ENCODE measurements around the gene MRPL30. TPM values are rescaled to one million over a fixed set of nuclear protein-coding genes. Genes with fewer than 3 reads are reported as not detected.

The MRPL30 gene
- total and polyA plus RNA-seq, 2 of the 8 experiments (the other 6 are each of a cell fraction or from before 2014, with no cell fraction given) = 22.3 to 46.2 TPM

- FAIRE-seq (no peak), DNase-seq (ENCODE audit: low read depth in 1 of 2, low spot score in 2 of 2) (no peak)
- ChIA-PET POLR2A (ENCODE audit: partially characterized antibody) (no interaction called here), CTCF (ENCODE audit: partially characterized antibody) (no interaction called here)
- no peak overlapping the region for H3K9ac ChIP-seq (replicated peaks in 1 of 4; ENCODE audit: extremely low read depth in 1 of 4, low read depth in 3 of 4, low read length in 3 of 4)
- no peak overlapping the region for H2BK5ac ChIP-seq (ENCODE audit: low read depth, low read length)
- no peak overlapping the region for H4K5ac ChIP-seq (ENCODE audit: insufficient read length, low read depth, low read length)
- no peak overlapping the region for H3K4ac ChIP-seq (replicated peaks; ENCODE audit: insufficient read length, low read depth, low read length)
- H2BK20ac ChIP-seq (ENCODE audit: low read length) = no peak overlapping the region
- H3K18ac ChIP-seq (ENCODE audit: extremely low read depth, low read length) = no peak overlapping the region
- no peak overlapping the region for H3K23ac ChIP-seq (ENCODE audit: insufficient read length)
- H3K23me2 ChIP-seq (ENCODE audit: low read depth, low read length) = peaks cover 2% of the 10 kb centered on the region; the same call in 1 of the 2 replicates
- H2BK12ac ChIP-seq (ENCODE audit: low read depth, low read length) = no peak overlapping the region
- H3K4me3 ChIP-seq (ENCODE audit: extremely low read depth in 1 of 4, insufficient read depth in 2 of 4, low read depth in 3 of 4, low read length in 4 of 4) = no peak overlapping the region
- H3K56ac ChIP-seq (replicated peaks; ENCODE audit: insufficient read length, low read depth, low read length) = no peak overlapping the region
- no peaks in the 10 kb centered on the region for H3K9me3 ChIP-seq (ENCODE audit: insufficient read depth in 2 of 2, low read depth in 1 of 2, low read length in 1 of 2)
- H4K91ac ChIP-seq (replicated peaks; ENCODE audit: insufficient read length, low read length) = no peak overlapping the region
- H2BK120ac ChIP-seq (replicated peaks; ENCODE audit: low read depth, low read length) = no peak overlapping the region
- H2BK15ac ChIP-seq (ENCODE audit: low read length) = no peak overlapping the region
- H3K27ac ChIP-seq (ENCODE audit: low read depth, low read length) = no peak overlapping the region
- H2AFZ ChIP-seq (ENCODE audit: low read length) = no peak overlapping the region
- no peaks in the 10 kb centered on the region for H3K79me2 ChIP-seq (ENCODE audit: control insufficient read depth in 1 of 2, insufficient read depth in 2 of 2, low read length in 2 of 2)
- no peak for TF ChIP-seq BCL11A (IDR thresholded peaks at IDR 0.05; ENCODE audit: low read depth in 2 of 2, low read length in 2 of 2)
- TF ChIP-seq CHD1 (IDR thresholded peaks at IDR 0.05; ENCODE audit: low read depth, low read length) = no peak
- no peak for TF ChIP-seq RNF2 (IDR thresholded peaks at IDR 0.05; ENCODE audit: borderline replicate concordance, low read depth, low read length, missing control alignments, poor library complexity, severe bottlenecking)
- TF ChIP-seq PHF8 (conservative IDR thresholded peaks at IDR 0.05; ENCODE audit: low read depth, low read length) = no peak
- no peak overlapping the region for H2AK5ac ChIP-seq (ENCODE audit: low read depth, low read length)
- no peak overlapping the region for H3K14ac ChIP-seq (ENCODE audit: insufficient read length)
- H3K4me1 ChIP-seq (replicated peaks in 1 of 4; ENCODE audit: control insufficient read depth in 3 of 4, insufficient read depth in 4 of 4, low read length in 3 of 4) = no peaks in the 10 kb centered on the region
- no peaks in the 10 kb centered on the region for H3K79me1 ChIP-seq (ENCODE audit: low read depth, low read length)
- 87% methylated on average over 4 of the region's 4 CpGs; no CpG with 5 or more reads in 1 of the 2 experiments for WGBS, 2 experiments (ENCODE audit: extremely low coverage in 1 of 2, insufficient coverage in 1 of 2, insufficient read length in 1 of 2, insufficient replicate concordance in 2 of 2, low coverage in 1 of 2, low lambda C conversion rate in 2 of 2, missing lambda C conversion rate in 1 of 2)
- no peaks in the 10 kb centered on the region for H3K36me3 ChIP-seq (ENCODE audit: control insufficient read depth in 2 of 4, insufficient read depth in 4 of 4, low read length in 3 of 4)
- no peaks in the 10 kb centered on the region for H3K27me3 ChIP-seq (replicated peaks in 1 of 4; ENCODE audit: control insufficient read depth in 3 of 4, extremely low read depth in 1 of 4, insufficient read depth in 3 of 4, low read length in 3 of 4)
- H4K20me1 ChIP-seq (replicated peaks in 1 of 2; ENCODE audit: control insufficient read depth in 1 of 2, insufficient read depth in 2 of 2, low read length in 2 of 2) = no peaks in the 10 kb centered on the region
- H3K4me2 ChIP-seq (ENCODE audit: insufficient read depth in 1 of 2, low read depth in 2 of 2, low read length in 2 of 2) = no peak overlapping the region
- H4K8ac ChIP-seq (ENCODE audit: extremely low read depth, insufficient read depth, low read length) = no peak overlapping the region
Measured at GRCh38 chr2:99217929-99218501, 37.0 kb downstream of the MRPL30 start.
